Fibroblast of lung (primary cell): ENCODE results near the gene NMD3.

Source experiments
- CTCF ChIP-seq, 2 donors: IDR thresholded peaks in 1 of 2; conservative IDR thresholded peaks in 1 of 2; 1 replicate in 1 of 2; 2 replicates in 1 of 2; pipeline ENCODE4 v1.5.1; 2011 to 2012; ENCODE audit warnings: low read length in 2 of 2, control low read depth in 1 of 2, inconsistent platforms in 1 of 2, low read depth in 1 of 2, mild to moderate bottlenecking in 1 of 2
- EZH2 ChIP-seq: IDR thresholded peaks from 2 replicates; pipeline ENCODE4 v1.5.1; 2012; ENCODE audit warnings: low read length, control low read depth, mild to moderate bottlenecking; ENCODE audit errors: missing control alignments

DNA sequence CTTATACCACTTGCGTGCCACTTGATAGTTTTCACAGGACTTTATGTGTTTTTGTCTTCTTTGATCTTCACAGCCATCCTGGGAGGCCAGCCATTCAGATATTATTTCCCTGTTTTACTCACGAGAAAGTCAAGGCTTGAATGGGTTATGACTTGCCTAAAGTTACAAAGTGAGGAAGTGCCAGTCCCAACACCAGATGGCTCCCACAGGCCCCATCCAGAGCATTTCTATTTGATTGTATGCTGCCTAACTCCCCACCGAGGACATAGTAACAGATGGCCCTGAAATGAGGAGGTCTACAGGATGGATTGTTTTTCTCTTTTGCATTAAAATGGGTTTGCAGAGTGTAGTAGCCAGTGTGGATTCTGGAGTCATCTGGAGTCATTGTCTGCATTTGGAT, 75.7 kb downstream of the NMD3 start:
- no peak for TF ChIP-seq CTCF (conservative IDR thresholded peaks at IDR 0.05 in 1 of 2, IDR thresholded peaks at IDR 0.05 in 1 of 2; ENCODE audit: low read depth in 1 of 2, low read length in 2 of 2)
- no peak for TF ChIP-seq EZH2
